NT2/D1 (cell line): Measurements from ENCODE around the gene NLRP7.

Experiments used
- SUZ12 ChIP-seq: IDR thresholded peaks from 2 replicates; pipeline ENCODE4 v1.6.1; 2011; ENCODE audit not compliant: insufficient read length, insufficient read depth; ENCODE audit errors: extremely low read depth
- YY1 ChIP-seq: IDR thresholded peaks from 2 replicates; pipeline ENCODE4 v1.6.1; 2011; ENCODE audit not compliant: insufficient read length, insufficient read depth
- ZNF274 ChIP-seq: IDR thresholded peaks from 2 replicates; pipeline ENCODE4 v1.6.1; 2011; ENCODE audit warnings: mild to moderate bottlenecking, low read depth, low read length

GRCh38 chr19:54893406-54893805, 53.9 kb downstream of the NLRP7 start:
- TF ChIP-seq YY1 (no peak), SUZ12 (no peak), ZNF274 (no peak)
